Trophoblast cell (in vitro differentiated cells and primary cell): ENCODE measurements around the gene IGFBP1.

Experiments used
- DNase-seq, 2 donors: peaks; one replicate each; pipeline ENCODE4 v3.0.0-alpha.2; 2016
- H2AFZ ChIP-seq: 2 replicates; pipeline ENCODE4 v1.6.1; 2013; ENCODE audit warnings: low read length, moderate library complexity, mild to moderate bottlenecking; ENCODE audit not compliant: insufficient read depth, poor library complexity
- H2AK5ac ChIP-seq: 2 replicates; pipeline ENCODE4 v1.6.1; 2013; ENCODE audit warnings: mild to moderate bottlenecking, low read length
- H2BK120ac ChIP-seq: 2 replicates; pipeline ENCODE4 v1.6.1; 2013; ENCODE audit warnings: low read length, mild to moderate bottlenecking, moderate library complexity; ENCODE audit not compliant: insufficient read depth, poor library complexity
- H2BK12ac ChIP-seq: 2 replicates; pipeline ENCODE4 v1.6.1; 2013; ENCODE audit warnings: mild to moderate bottlenecking, low read length, moderate library complexity
- H2BK5ac ChIP-seq: 2 replicates; pipeline ENCODE4 v1.6.1; 2013; ENCODE audit warnings: low read length, low read depth, moderate library complexity, mild to moderate bottlenecking; ENCODE audit not compliant: poor library complexity
- H3K14ac ChIP-seq: 2 replicates; pipeline ENCODE4 v1.6.1; 2013; ENCODE audit warnings: mild to moderate bottlenecking, low read length
- H3K18ac ChIP-seq: 2 replicates; pipeline ENCODE4 v1.6.1; 2013; ENCODE audit warnings: mild to moderate bottlenecking, low read length
- H3K23ac ChIP-seq: 2 replicates; pipeline ENCODE4 v1.6.1; 2013; ENCODE audit warnings: low read length
- H3K27ac ChIP-seq: 2 replicates; pipeline ENCODE4 v1.5.1; 2013; ENCODE audit warnings: low read depth, mild to moderate bottlenecking, inconsistent platforms, low read length, moderate library complexity
- H3K27me3 ChIP-seq: 2 replicates; pipeline ENCODE4 v1.6.1; 2013; ENCODE audit warnings: inconsistent platforms, mild to moderate bottlenecking, low read length, moderate library complexity; ENCODE audit not compliant: insufficient read depth
- H3K36me3 ChIP-seq, 2 experiments: 1 replicate in 1 of 2; 2 replicates in 1 of 2; pipeline ENCODE4 v1.6.1; 2013; ENCODE audit warnings: low read length in 2 of 2, mild to moderate bottlenecking in 2 of 2, moderate library complexity in 1 of 2; ENCODE audit not compliant: insufficient read depth in 2 of 2, control insufficient read depth in 1 of 2
- H3K4ac ChIP-seq: 2 replicates; pipeline ENCODE4 v1.6.1; 2013; ENCODE audit warnings: low read depth, mild to moderate bottlenecking, low read length, moderate library complexity
- H3K4me1 ChIP-seq, 2 experiments: 1 replicate in 1 of 2; 2 replicates in 1 of 2; pipeline ENCODE4 v1.6.1; 2013; ENCODE audit warnings: low read length in 2 of 2, mild to moderate bottlenecking in 2 of 2, moderate library complexity in 1 of 2; ENCODE audit not compliant: insufficient read depth in 2 of 2, control insufficient read depth in 1 of 2
- H3K4me2 ChIP-seq: 2 replicates; pipeline ENCODE4 v1.6.1; 2013; ENCODE audit warnings: inconsistent platforms, mild to moderate bottlenecking, low read length, moderate library complexity
- H3K4me3 ChIP-seq: 2 replicates; pipeline ENCODE4 v1.5.1; 2013; ENCODE audit warnings: mild to moderate bottlenecking, low read depth, low read length, inconsistent platforms
- H3K79me1 ChIP-seq: one replicate; pipeline ENCODE4 v1.6.1; 2013; ENCODE audit warnings: low read length
- H3K79me2 ChIP-seq: 2 replicates; pipeline ENCODE4 v1.6.1; 2013; ENCODE audit warnings: low read length, mild to moderate bottlenecking; ENCODE audit not compliant: control insufficient read depth, insufficient read depth, poor library complexity
- H3K9ac ChIP-seq: 2 replicates; pipeline ENCODE4 v1.6.1; 2013; ENCODE audit warnings: mild to moderate bottlenecking, low read length
- H3K9me3 ChIP-seq: 2 replicates; pipeline ENCODE4 v1.6.1; 2013; ENCODE audit warnings: low read depth, mild to moderate bottlenecking, control low read depth, inconsistent platforms, low read length; ENCODE audit not compliant: insufficient read depth
- H4K12ac ChIP-seq: 2 replicates; pipeline ENCODE4 v1.6.1; 2013; ENCODE audit warnings: low read depth, mild to moderate bottlenecking, low read length, moderate library complexity
- H4K8ac ChIP-seq: 2 replicates; pipeline ENCODE4 v1.6.1; 2013; ENCODE audit warnings: low read depth, mild to moderate bottlenecking, low read length, moderate library complexity
- H4K91ac ChIP-seq: one replicate; pipeline ENCODE4 v1.6.1; 2013; ENCODE audit warnings: low read depth, mild to moderate bottlenecking, low read length, moderate library complexity
- WGBS: extraction: QIAGEN DNeasy Blood & Tissue Kit; methylation state at CpG from one replicate; pipeline ENCODE4 v1.1.7; 2013; ENCODE audit warnings: missing lambda C conversion rate; ENCODE audit not compliant: insufficient read length, insufficient coverage; ENCODE audit errors: extremely low coverage; 5-methylcytosine and 5-hydroxymethylcytosine counted together

IGFBP1 gene

DNA sequence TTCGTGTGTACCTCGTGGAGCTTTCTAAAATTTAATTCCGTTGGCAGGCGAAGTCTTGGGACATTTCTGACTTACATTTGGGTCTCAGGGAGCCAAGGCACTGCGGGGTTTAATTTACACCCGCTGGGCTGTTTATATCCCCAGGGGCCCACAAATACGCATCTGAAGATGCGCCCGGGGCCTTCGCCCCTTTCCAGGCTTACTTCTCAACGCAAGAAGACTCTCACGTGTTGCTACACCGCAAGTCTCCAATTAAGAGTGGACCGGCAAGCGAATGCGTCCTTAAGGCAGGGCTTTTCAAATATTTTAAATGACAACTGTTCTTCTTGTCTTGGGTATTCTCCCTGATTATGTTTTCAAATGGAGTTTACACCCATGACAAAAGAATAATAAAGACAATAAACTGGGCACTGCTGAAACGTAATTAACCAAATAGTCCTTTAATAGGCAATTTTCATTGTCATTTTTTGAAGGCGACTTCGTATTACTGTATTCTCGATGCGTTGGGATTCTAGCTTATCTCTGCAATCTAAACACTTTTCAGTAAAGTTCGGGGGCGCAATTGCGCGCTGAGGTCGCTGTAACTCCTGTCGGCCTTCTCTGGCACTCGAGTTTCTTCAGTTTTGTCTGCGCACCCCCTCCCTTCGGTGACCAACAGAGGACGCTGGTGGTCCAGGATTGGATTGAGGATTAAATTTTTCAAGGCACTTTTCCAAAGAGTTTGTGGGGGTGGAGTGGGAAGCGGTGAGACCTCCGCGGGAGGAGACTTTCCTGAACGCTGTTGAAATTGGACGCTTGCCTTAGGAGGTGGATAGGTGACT is 33.6 kb downstream of the IGFBP1 start:
- peak; percentile 51 to 73 for DNase-seq
- no CpG with 5 or more reads among the region's 36 CpGs for WGBS

DNA sequence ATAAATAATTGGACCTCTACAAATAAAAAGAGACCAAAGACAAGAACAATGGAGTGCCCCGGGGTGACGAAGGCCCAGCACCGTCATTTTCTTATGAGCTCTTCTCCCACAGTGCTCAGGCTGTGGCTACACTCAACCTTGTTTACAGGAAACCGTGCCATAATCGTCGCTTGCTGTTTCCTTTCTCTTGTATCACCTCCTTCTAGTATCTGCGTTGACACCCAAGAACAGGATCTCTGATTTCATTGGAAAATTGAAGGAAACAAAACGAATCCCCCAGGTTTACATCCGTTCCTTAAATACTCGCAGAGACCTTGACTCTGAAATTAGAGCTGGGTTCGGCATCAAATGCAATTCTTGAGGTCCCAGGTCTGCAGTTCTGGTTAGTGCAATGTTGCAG is 34.5 kb downstream of the IGFBP1 start:
- H2BK120ac ChIP-seq = peak overlapping the region; percentile 98
- peak overlapping the region; percentile 91 for H3K4ac ChIP-seq
- H4K8ac ChIP-seq = peak overlapping the region; percentile 82
- peak overlapping the region; percentile 23 for H2AFZ ChIP-seq
- peak overlapping the region; percentile 98 for H4K91ac ChIP-seq
- peaks cover 48% of the 10 kb centered on the region for H3K79me1 ChIP-seq
- peak overlapping the region; percentile 40 for H4K12ac ChIP-seq
- no peaks in the 10 kb centered on the region for H3K27me3 ChIP-seq
- H2AK5ac ChIP-seq = peak overlapping the region; percentile 94
- peak overlapping the region; percentile 99 for H2BK5ac ChIP-seq
- no peak overlapping the region for H3K23ac ChIP-seq
- no peak overlapping the region for H3K4me3 ChIP-seq
- peaks cover 18 to 19% of the 10 kb centered on the region in 2 experiments for H3K36me3 ChIP-seq
- peak overlapping the region; percentile 95 for H3K27ac ChIP-seq
- H3K79me2 ChIP-seq = peaks cover 29% of the 10 kb centered on the region
- peak overlapping the region; percentile 26 for H3K4me2 ChIP-seq
- H3K9ac ChIP-seq = peak overlapping the region; percentile 50
- DNase-seq = peak in 1 of 2 donors; percentile 37
- peak overlapping the region; percentile 94 for H3K14ac ChIP-seq
- H3K18ac ChIP-seq = peak overlapping the region; percentile 95
- H3K9me3 ChIP-seq = no peaks in the 10 kb centered on the region
- WGBS = no CpG with 5 or more reads among the region's 11 CpGs
- H2BK12ac ChIP-seq = peak overlapping the region; percentile 98
- peaks cover 9 to 27% of the 10 kb centered on the region in 2 experiments for H3K4me1 ChIP-seq

More for the DNA sequence above, 33.6 kb downstream of the IGFBP1 start:
- Histone ChIP-seq H3K79me1 (peaks cover 48% of the 10 kb centered on the region), H4K12ac (no peak overlapping the region), H3K18ac (peak overlapping the region; percentile 93), H3K9ac (peak overlapping the region; percentile 76), H2BK120ac (peak overlapping the region; percentile 98), H2AFZ (peak overlapping the region; percentile 43), H2BK12ac (peak overlapping the region; percentile 99), H2BK5ac (peak overlapping the region; percentile 99), H4K8ac (peak overlapping the region; percentile 72), H3K4me3 (peak overlapping the region; percentile 98), H3K14ac (peak overlapping the region; percentile 96), H4K91ac (peak overlapping the region; percentile 98), H2AK5ac (no peak overlapping the region), H3K23ac (no peak overlapping the region), H3K4me2 (peak overlapping the region; percentile 76), H3K79me2 (peaks cover 29% of the 10 kb centered on the region), H3K4ac (peak overlapping the region; percentile 93), H3K27ac (peak overlapping the region; percentile 95), H3K9me3 (no peaks in the 10 kb centered on the region), H3K4me1 (peaks cover 9 to 27% of the 10 kb centered on the region in 2 experiments), H3K36me3 (peaks cover 25 to 27% of the 10 kb centered on the region in 2 experiments), H3K27me3 (no peaks in the 10 kb centered on the region)

DNA sequence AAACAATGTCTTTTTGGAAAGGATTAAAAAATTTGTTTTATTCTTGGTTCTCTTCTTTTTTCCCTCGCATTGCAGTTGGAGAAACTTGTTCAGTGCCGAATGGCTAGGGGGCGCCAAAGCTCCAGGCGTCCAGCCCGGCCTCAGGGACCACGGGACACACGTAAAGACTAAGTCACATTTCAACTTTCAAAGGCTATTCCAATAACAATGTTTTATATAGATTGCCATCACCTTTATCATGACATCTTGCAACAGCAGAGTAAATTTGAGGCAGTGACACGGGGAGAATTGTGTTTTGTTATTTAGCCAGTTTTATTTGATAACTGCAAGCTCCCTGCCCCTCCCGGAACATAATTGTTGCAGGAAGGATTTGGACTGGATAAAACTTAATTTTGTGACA is 35.0 kb downstream of the IGFBP1 start:
- peak overlapping the region; percentile 98 for H4K91ac ChIP-seq
- peak overlapping the region; percentile 99 for H2BK5ac ChIP-seq
- no peak overlapping the region for H3K14ac ChIP-seq
- H3K4me3 ChIP-seq = no peak overlapping the region
- peaks cover 27% of the 10 kb centered on the region for H3K79me2 ChIP-seq
- H3K4me1 ChIP-seq = peaks cover 7 to 26% of the 10 kb centered on the region in 2 experiments
- H3K9me3 ChIP-seq = no peaks in the 10 kb centered on the region
- no peak overlapping the region for H2AFZ ChIP-seq
- H3K4ac ChIP-seq = peak overlapping the region; percentile 91
- no peak overlapping the region for H3K4me2 ChIP-seq
- no peaks in the 10 kb centered on the region for H3K27me3 ChIP-seq
- H3K79me1 ChIP-seq = peaks cover 48% of the 10 kb centered on the region
- H2BK12ac ChIP-seq = peak overlapping the region; percentile 98
- no peak overlapping the region for H3K9ac ChIP-seq
- H3K23ac ChIP-seq = no peak overlapping the region
- H2AK5ac ChIP-seq = no peak overlapping the region
- no CpG with 5 or more reads among the region's 9 CpGs for WGBS
- peaks cover 14 to 15% of the 10 kb centered on the region in 2 experiments for H3K36me3 ChIP-seq
- peak overlapping the region; percentile 82 for H4K8ac ChIP-seq
- H3K18ac ChIP-seq = no peak overlapping the region
- H3K27ac ChIP-seq = peak overlapping the region; percentile 95
- H2BK120ac ChIP-seq = peak overlapping the region; percentile 98
- DNase-seq = peak; percentile 61 to 89
- peak overlapping the region; percentile 40 for H4K12ac ChIP-seq

DNA sequence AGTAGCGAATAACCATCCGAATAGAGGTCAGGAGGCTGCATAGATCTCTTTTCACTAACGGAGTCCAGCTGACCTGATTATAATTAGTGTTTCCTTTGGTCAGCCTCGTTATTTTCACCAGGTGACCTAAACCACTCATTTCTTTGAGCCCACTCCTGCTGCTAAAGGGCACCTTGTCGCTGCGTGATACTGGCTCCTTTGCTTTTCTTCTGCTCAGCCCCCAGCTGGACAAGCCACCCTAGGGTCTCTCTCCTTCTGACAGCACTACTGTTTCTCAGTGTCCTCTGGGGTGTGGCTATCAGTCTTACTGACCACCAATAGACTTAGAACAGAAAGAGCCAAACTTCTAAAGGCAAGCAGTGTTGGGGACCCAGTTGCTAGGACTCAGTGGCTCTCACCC is 35.5 kb downstream of the IGFBP1 start:
- Histone ChIP-seq H3K4me2 (no peak overlapping the region), H3K14ac (peak overlapping the region; percentile 91), H3K23ac (no peak overlapping the region), H4K91ac (peak overlapping the region; percentile 95), H3K4me1 (peaks cover 7 to 22% of the 10 kb centered on the region in 2 experiments), H3K4ac (peak overlapping the region; percentile 73), H3K79me2 (peaks cover 22% of the 10 kb centered on the region), H3K79me1 (peaks cover 45% of the 10 kb centered on the region), H2AK5ac (peak overlapping the region; percentile 77), H4K8ac (peak overlapping the region; percentile 61), H2BK120ac (peak overlapping the region; percentile 99), H3K27ac (peak overlapping the region; percentile 58), H3K9ac (no peak overlapping the region), H3K4me3 (no peak overlapping the region), H2AFZ (no peak overlapping the region), H3K36me3 (peaks cover 10% of the 10 kb centered on the region in 2 experiments), H2BK12ac (peak overlapping the region; percentile 99), H2BK5ac (peak overlapping the region; percentile 90), H3K18ac (peak overlapping the region; percentile 54), H3K9me3 (no peaks in the 10 kb centered on the region), H3K27me3 (no peaks in the 10 kb centered on the region), H4K12ac (peak overlapping the region; percentile 9)
- no CpG with 5 or more reads among the region's 6 CpGs for WGBS
- no peak for DNase-seq
